ENCODE results near the gene DHCR24.

DNA sequence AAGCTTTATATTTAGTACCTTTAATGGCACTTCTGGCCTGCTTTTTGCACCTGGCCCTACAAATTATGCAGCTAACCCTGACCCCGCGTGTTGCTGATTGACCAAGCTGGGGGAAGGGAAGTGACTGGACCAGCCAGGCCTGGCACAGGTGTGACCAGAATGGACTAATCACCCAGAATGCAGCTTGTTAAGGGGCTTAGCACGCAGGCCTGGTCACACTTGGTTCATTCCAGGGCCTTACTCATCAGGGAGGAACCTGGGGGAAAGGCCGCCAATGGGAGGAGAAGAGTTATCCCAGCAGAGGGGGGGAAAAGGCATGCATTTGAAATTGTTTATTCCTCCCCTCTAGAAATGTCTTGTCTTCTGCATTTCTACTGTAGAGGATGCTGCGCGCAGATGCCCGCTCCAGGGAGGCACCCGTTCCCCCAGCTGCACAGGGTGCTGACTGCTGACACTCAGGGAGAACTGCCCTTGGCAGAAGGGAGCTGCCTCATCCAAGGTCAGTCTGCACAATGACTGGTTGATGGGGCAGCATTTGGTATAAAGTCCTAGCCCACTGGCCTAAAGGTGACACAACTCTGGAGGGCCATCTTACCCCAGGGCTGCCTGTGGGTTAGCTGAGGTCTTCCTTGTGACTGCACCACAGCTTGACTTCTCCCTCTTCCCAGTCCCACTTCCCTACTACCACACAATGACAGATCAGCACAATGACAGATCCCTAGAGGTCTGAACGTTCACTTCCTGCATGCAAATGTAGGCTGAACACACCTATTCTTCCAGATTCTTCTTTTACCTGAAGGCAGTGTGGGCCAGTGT, 29.0 kb downstream of the DHCR24 start:
- TF ChIP-seq FOXA1 (IDR thresholded peaks at IDR 0.05) (no peak), HDGF (IDR thresholded peaks at IDR 0.05; ENCODE audit: borderline replicate concordance) (no peak), BHLHE40 (IDR thresholded peaks at IDR 0.05; ENCODE audit: borderline replicate concordance) (no peak), NFRKB (IDR thresholded peaks at IDR 0.05) (no peak), ELF4 (IDR thresholded peaks at IDR 0.05) (no peak), PKNOX1 (IDR thresholded peaks at IDR 0.05) (no peak), ZNF384 (IDR thresholded peaks at IDR 0.05) (no peak), SUZ12 (IDR thresholded peaks at IDR 0.05) (no peak), ARNT (IDR thresholded peaks at IDR 0.05) (no peak), TARDBP (IDR thresholded peaks at IDR 0.05) (no peak)
